Activated T-cell treated with anti-CD3 and anti-CD28 coated beads, Interleukin-2, amount 50 U/mL, for 72 hours (primary cell): ENCODE results near the gene UBTF. TPM values are rescaled to one million over a fixed set of nuclear protein-coding genes. Genes with fewer than 3 reads are reported as not detected.

Experiments
- ATAC-seq, 2 donors: fragments of 150-1000 bp; cut with Tn5 transposase; replicated peaks in 1 of 2; 2 replicates each; pipeline ENCODE4 v1.10.0; 2021; ENCODE audit warnings: moderate library complexity in 2 of 2, mild to moderate bottlenecking in 1 of 2
- DNase-seq, 2 donors: peaks; one replicate each; pipeline ENCODE4 v3.0.0; 2021 to 2022; ENCODE audit warnings: mixed read lengths in 1 of 2
- H3K27ac Mint-ChIP-seq: one replicate; pipeline ENCODE4 v1.8.0; 2022; ENCODE audit warnings: mild to moderate bottlenecking, moderate library complexity, mixed read lengths
- H3K27me3 Mint-ChIP-seq: one replicate; pipeline ENCODE4 v1.8.0; 2022; ENCODE audit warnings: low read depth, mixed read lengths
- H3K36me3 Mint-ChIP-seq, 2 donors: one replicate each; pipeline ENCODE4 v1.8.0; 2022; ENCODE audit warnings: mixed read lengths in 2 of 2, mild to moderate bottlenecking in 1 of 2; ENCODE audit not compliant: insufficient read depth in 2 of 2
- H3K4me1 Mint-ChIP-seq: one replicate; pipeline ENCODE4 v1.8.0; 2022; ENCODE audit warnings: low read depth, mixed read lengths
- H3K4me3 Mint-ChIP-seq, 2 donors: one replicate each; pipeline ENCODE4 v1.8.0; 2022; ENCODE audit warnings: mild to moderate bottlenecking in 2 of 2, mixed read lengths in 2 of 2, moderate library complexity in 2 of 2
- H3K9me3 Mint-ChIP-seq, 2 donors: one replicate each; pipeline ENCODE4 v1.8.0; 2022; ENCODE audit warnings: mixed read lengths in 2 of 2
- total RNA-seq, 2 donors: library from RNA; stranded (reverse); gene quantifications; one replicate each; pipeline ENCODE4 v1.2.3, GENCODE V29; 2022

The UBTF gene
- total RNA-seq, 2 donors from 2014 or later: 105 to 125 TPM

DNA sequence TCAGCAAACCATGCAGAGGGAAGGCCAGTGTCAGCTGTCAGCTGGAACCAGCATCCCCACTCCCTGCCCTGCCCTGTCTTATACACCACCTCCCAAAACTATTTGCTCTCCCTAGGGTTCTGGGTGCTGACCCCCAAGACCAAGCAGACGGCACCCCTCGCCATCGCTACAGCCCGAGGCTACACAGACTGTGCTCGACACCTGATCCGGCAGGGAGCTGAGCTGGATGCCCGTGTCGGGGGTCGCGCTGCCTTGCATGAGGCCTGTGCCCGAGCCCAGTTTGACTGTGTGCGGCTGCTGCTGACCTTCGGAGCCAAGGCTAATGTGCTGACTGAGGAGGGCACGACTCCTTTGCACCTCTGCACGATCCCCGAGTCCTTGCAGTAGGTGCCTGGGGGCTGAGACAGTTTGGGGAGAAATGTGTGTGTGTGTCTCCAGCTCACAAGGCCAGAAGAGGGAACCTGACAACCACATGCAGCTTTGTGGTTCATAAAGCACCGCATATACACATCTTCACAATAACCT, 47.5 kb downstream of the UBTF start:
- Mint-ChIP-seq H3K36me3 (peaks cover 0 to 2% of the 10 kb centered on the region in 2 donors), H3K4me1 (peaks cover 16% of the 10 kb centered on the region), H3K9me3 (no peaks in the 10 kb centered on the region), H3K27ac (no peak overlapping the region), H3K27me3 (no peaks in the 10 kb centered on the region), H3K4me3 (no peak overlapping the region)
- ATAC-seq: no peak
- DNase-seq: no peak

DNA sequence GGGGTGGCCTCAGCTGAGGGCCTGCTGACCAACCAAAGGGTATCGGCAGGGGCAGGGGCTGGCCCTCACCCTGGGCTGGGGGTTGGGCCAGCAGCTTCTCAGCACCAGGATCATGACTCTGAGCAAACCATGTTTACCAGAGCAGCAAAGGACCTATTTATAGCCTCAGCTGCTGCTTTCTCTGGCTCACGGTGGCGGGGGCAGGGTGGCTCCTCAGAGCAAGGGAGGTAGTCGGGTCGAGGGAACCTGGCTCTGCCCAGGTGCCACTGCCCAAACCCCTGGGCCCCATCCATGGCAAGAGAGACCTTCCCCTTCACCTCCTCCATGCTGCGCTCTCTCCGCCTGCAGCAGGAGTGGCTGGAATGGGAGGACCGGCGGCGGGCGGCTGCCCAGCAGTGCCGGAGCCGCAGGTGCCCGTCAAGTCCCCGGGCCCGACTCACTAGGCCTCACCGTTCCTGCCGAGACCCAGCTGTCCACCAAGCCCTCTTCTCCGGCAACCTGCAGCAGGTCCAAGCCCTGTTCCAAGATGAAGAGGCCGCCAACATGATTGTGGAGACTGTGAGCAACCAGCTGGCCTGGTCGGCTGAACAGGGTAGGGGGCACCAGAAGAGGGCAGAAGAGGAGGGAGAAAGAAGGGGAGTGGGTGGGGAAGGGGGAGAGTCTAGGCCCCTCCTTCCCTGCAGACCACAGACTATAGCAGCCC, 48.8 kb downstream of the UBTF start, which contains the start of gene ASB16:
Gene ASB16 (plus strand): TSS at position 206 of the 703 bp plus-strand sequence. CDS start 86 bp downstream, at position 292.
- Mint-ChIP-seq H3K27me3 (no peaks in the 10 kb centered on the region), H3K9me3 (no peaks in the 10 kb centered on the region), H3K4me3 (no peak within 1 kb of the TSS), H3K27ac (no peak within 1 kb of the TSS), H3K4me1 (peaks cover 11% of the 10 kb centered on the region), H3K36me3 (peaks cover 0 to 2% of the 10 kb centered on the region in 2 donors)
- ATAC-seq (no peak), DNase-seq (no peak)

DNA sequence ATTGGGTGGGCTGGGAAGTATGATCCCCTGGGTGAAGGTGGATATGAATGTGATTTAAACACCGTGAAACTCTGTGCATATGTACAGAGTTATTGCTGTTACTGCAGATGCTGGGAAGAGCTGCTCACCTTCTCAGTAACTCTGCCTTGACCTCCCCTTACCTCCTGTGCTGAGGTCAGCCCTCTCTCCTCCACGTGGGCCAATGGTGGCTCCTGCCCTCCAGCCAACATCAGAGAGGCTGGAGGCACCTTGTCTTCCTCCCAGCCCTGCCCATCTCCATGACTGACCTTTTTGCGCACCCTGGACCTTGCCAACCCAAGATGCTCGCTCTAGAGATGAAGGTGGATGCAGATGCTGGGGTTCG, 49.4 kb downstream of the UBTF start:
- Mint-ChIP-seq H3K9me3 (no peaks in the 10 kb centered on the region), H3K4me3 (no peak overlapping the region), H3K36me3 (peaks cover 0 to 2% of the 10 kb centered on the region in 2 donors), H3K27ac (no peak overlapping the region), H3K4me1 (peaks cover 11% of the 10 kb centered on the region), H3K27me3 (no peaks in the 10 kb centered on the region)
- DNase-seq (no peak), ATAC-seq (no peak)

DNA sequence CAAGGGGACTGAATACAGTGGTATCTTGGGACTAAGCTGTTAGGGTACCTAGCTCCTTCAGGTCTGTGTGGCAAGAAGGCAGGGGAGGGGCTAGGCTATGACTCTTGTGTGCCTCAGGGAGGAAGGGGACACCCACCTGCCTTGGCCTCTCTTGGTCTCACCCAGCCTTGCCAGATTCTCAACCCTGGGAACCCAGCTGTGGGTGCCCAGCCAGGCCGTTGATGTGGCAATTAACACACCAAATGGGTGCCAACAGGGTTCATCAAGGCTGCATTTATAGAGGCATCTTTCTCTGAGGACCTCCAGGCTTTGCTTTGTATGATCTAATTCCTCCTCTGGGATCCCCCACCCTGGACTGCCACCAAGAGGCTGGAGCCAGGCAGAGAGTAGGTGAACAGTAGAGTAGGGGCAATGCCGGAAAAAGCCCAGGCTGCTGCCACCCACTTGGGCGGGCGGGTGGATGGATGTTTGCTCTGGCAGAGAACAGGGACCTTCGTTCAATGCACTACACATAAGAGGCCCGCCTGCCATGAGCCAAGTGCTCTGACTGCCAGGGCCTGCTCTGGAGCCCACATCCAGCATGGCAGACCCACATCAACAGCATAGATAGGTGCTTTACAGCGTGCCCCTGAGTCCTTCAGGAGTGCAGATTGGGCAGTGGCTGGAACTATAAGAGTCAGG, 52.2 kb downstream of the UBTF start:
- Mint-ChIP-seq H3K4me1 (peaks cover 11% of the 10 kb centered on the region), H3K27me3 (no peaks in the 10 kb centered on the region), H3K9me3 (no peaks in the 10 kb centered on the region), H3K36me3 (peaks cover 0 to 2% of the 10 kb centered on the region in 2 donors), H3K27ac (peak overlapping the region; percentile 5), H3K4me3 (no peak overlapping the region)
- no peak for DNase-seq
- no peak for ATAC-seq

DNA sequence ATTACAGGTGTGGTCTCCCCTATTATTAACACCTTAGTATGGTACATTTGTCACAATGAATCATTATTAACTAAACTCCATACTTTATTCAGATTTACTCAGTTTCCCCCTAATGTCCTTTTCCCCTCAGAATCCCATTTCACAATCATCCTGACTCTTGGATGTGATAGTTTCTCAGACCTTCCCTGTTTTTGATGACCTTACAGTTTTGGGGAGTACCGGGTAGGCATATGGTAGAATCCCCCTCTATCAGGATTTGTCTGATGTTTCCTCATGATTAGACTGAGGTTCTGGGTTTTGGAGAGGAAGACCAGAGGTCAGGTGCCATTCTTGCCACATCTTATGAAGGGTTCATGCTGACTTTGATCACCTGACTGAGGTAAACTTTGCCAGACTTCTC, 55.0 kb downstream of the UBTF start:
- DNase-seq (no peak), ATAC-seq (no peak)
- Mint-ChIP-seq H3K4me1 (peaks cover 13% of the 10 kb centered on the region), H3K9me3 (no peaks in the 10 kb centered on the region), H3K36me3 (peaks cover 0 to 3% of the 10 kb centered on the region in 2 donors), H3K4me3 (no peak overlapping the region), H3K27me3 (no peaks in the 10 kb centered on the region), H3K27ac (no peak overlapping the region)

DNA sequence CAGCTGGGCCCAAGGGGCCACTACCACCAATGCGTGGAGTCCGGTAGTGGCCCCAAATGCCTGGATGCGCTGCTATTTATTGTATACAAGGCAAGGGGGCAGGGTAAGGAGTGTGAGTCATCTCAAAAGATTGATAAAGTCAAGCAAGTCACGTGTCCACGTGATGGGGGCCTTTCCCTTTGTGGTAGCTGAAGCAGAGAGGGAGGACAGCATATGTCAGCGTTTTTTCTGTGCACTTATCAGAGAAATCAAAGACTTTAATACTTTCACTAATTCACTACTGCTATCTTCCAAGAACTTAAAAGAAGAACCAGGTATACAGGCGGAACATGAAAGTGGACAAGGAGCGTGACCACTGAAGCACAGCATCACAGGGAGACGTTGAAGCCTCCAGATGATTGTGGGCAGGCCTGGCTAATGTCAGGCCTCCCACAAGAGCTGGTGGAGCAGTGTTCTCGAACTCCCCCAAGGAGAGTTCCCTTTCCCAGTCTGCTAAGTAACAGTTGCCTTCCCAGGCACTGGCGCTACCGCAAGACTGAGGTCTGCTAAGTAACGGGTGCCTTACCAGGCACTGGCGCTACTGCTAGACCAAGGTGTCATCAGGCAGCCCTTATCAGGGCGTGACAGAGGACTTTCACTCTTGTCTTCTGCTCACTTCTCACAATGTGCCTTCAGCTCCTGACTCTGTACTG, 59.8 kb downstream of the UBTF start:
- ATAC-seq: peak; percentile 22 to 61

DNA sequence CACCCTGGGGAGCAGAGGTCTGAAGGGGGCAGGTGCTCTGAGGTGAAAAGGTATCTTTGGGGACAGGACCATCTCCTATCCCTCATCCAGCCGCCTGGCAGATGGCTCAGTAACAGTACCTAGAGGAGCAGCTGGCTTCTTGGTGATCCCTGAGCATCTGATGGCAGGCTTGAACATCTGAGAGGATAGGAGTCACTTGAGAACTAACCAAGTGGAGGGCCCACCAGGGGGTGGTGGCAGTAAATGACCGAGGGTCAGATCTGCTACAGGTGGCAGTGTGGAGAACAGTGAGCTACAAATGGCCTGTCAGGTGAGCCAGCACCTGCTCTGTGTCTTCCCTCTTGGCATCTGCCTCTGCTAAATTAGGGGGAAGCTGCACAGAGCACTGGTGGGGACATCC, 64.0 kb downstream of the UBTF start:
- H3K27ac Mint-ChIP-seq: no peak overlapping the region
- ATAC-seq (no peak), DNase-seq (no peak)
- no peak overlapping the region for H3K4me3 Mint-ChIP-seq
- H3K4me1 Mint-ChIP-seq: peaks cover 6% of the 10 kb centered on the region
- no peaks in the 10 kb centered on the region for H3K9me3 Mint-ChIP-seq
- no peaks in the 10 kb centered on the region for H3K27me3 Mint-ChIP-seq
- peaks cover 4 to 20% of the 10 kb centered on the region in 2 donors for H3K36me3 Mint-ChIP-seq

More for the DNA sequence above, 59.8 kb downstream of the UBTF start:
- Mint-ChIP-seq H3K9me3 (no peaks in the 10 kb centered on the region), H3K36me3 (peaks cover 1 to 12% of the 10 kb centered on the region in 2 donors), H3K4me3 (no peak overlapping the region), H3K4me1 (peaks cover 5% of the 10 kb centered on the region), H3K27me3 (no peaks in the 10 kb centered on the region), H3K27ac (peak overlapping the region; percentile 71)
- peak; percentile 21 to 23 for DNase-seq

Other genes starting within 250 kb of the UBTF start
- gene NAGS, start 215.1 kb downstream of the UBTF start, total RNA-seq: 1 to 10 TPM; 1.4 to 1.8 TPM
- gene TMEM101, start 204.7 kb downstream of the UBTF start, total RNA-seq: 10 to 100 TPM; 32.3 to 34.9 TPM
- 10 to 100 TPM; 46.0 to 52.8 TPM for gene LSM12, start 153.0 kb downstream of the UBTF start, total RNA-seq
- 10 to 100 TPM; 18.4 to 19.7 TPM for gene G6PC3, start 148.9 kb downstream of the UBTF start, total RNA-seq
- gene HDAC5, start 96.0 kb downstream of the UBTF start, total RNA-seq: 10 to 100 TPM; 34.7 to 37.8 TPM
- gene HROB, start 77.7 kb downstream of the UBTF start, total RNA-seq: 10 to 100 TPM; 20.7 to 27.8 TPM
- under 1 TPM; 0.34 to 0.44 TPM for gene ASB16, start 49.0 kb downstream of the UBTF start, total RNA-seq
- gene TMUB2, start 32.7 kb downstream of the UBTF start, total RNA-seq: 10 to 100 TPM; 40.8 to 46.2 TPM
- gene ATXN7L3, start 19.8 kb downstream of the UBTF start, total RNA-seq: 10 to 100 TPM; 96.1 to 97.6 TPM
- not detected for gene SLC4A1, start 48.5 kb upstream of the UBTF start, total RNA-seq
- gene RUNDC3A, start 88.9 kb upstream of the UBTF start, total RNA-seq: 1 to 10 TPM in 1 of 2 donors, under 1 TPM in 1; 0.35 to 1.4 TPM
- 10 to 100 TPM; 83.6 to 97.2 TPM for gene SLC25A39, start 105.1 kb upstream of the UBTF start, total RNA-seq
- 10 to 100 TPM; 57.8 to 58.7 TPM for gene GRN, start 125.6 kb upstream of the UBTF start, total RNA-seq
- gene FAM171A2, start 144.2 kb upstream of the UBTF start, total RNA-seq: under 1 TPM; 0.14 to 0.41 TPM
- 1 to 10 TPM; 2.1 to 3.2 TPM for gene ITGA2B, start 170.0 kb upstream of the UBTF start, total RNA-seq